ENCODE results near the gene FAM8A1.
A peak's percentile ranks its signal among the peaks of the same experiment; 100 is the strongest.
"Not testable (repeated sequence)": the region's sequence is repeated elsewhere in the genome, so short reads cannot be mapped to it uniquely, and the experiment has no call there.

FAM8A1 gene

GRCh38 chr6:17584241-17584803 is 15.8 kb upstream of the FAM8A1 start:
- no peaks in the 10 kb centered on the region for H3K36me3 ChIP-seq
- peak in 1 of 2 donors; percentile 33 for DNase-seq
- no peaks in the 10 kb centered on the region for H3K9me3 ChIP-seq
- peak overlapping the region in 1 of 2 donors; percentile 1 for H3K4me3 ChIP-seq
- peak; percentile 76 to 96 for TF ChIP-seq CTCF (IDR thresholded peaks at IDR 0.05)
- intact Hi-C loops (cut with DNase I; ENCODE audit: low total_unique reads), result loop anchor here (5.0 kb wide), 1 partner anchor 302 kb away; the partner anchor contains the start of gene RBM24
- peak overlapping the region; percentile 70 for H3K27ac ChIP-seq
- H3K4me1 ChIP-seq, result peaks cover 0 to 10% (median 2%) of the 10 kb centered on the region in 4 donors
- no peaks in the 10 kb centered on the region for H3K27me3 ChIP-seq

- DNase-seq, result no peak
- Histone ChIP-seq H3K27ac (no peak overlapping the region), H3K27me3 (no peaks in the 10 kb centered on the region), H3K9me3 (no peaks in the 10 kb centered on the region), H3K4me3 (no peak overlapping the region), H3K36me3 (no peaks in the 10 kb centered on the region), H3K4me1 (peaks cover 0 to 10% (median under 1%) of the 10 kb centered on the region in 4 donors)
- intact Hi-C loops (cut with DNase I; ENCODE audit: low total_unique reads), result loop anchor here (2.0 to 5.0 kb wide), 2 partner anchors 226 to 431 kb away; no protein-coding TSS in a partner anchor
- no peak for TF ChIP-seq CTCF (IDR thresholded peaks at IDR 0.05)
Observed at GRCh38 chr6:17585766-17586490, 14.2 kb upstream of the FAM8A1 start.

- not testable (repeated sequence) for H3K4me1 ChIP-seq, H3K4me3 ChIP-seq, DNase-seq, H3K27ac ChIP-seq, H3K36me3 ChIP-seq, H3K9me3 ChIP-seq, H3K27me3 ChIP-seq
- intact Hi-C loops (cut with DNase I; ENCODE audit: low total_unique reads), result loop anchor here (2.0 to 5.0 kb wide), 2 partner anchors 226 to 432 kb away; no protein-coding TSS in a partner anchor
Observed at GRCh38 chr6:17586623-17587022, 13.5 kb upstream of the FAM8A1 start.

GRCh38 chr6:17588011-17588410 is 12.1 kb upstream of the FAM8A1 start:
- DNase-seq, result no peak
- Histone ChIP-seq H3K4me1 (peaks cover 0 to 9% (median 0%) of the 10 kb centered on the region in 4 donors), H3K36me3 (no peaks in the 10 kb centered on the region), H3K27me3 (no peaks in the 10 kb centered on the region), H3K27ac (no peak overlapping the region), H3K4me3 (no peak overlapping the region), H3K9me3 (no peaks in the 10 kb centered on the region)
- no peak for TF ChIP-seq CTCF (IDR thresholded peaks at IDR 0.05)
- intact Hi-C loops (cut with DNase I; ENCODE audit: low total_unique reads), result loop anchor here (5.0 kb wide), 1 partner anchor 224 kb away; no protein-coding TSS in a partner anchor

- intact Hi-C loops (cut with DNase I; ENCODE audit: low total_unique reads), result loop anchor here (5.0 kb wide), 1 partner anchor 223 kb away; no protein-coding TSS in a partner anchor
- Histone ChIP-seq H3K27me3 (no peaks in the 10 kb centered on the region), H3K9me3 (no peaks in the 10 kb centered on the region), H3K36me3 (no peaks in the 10 kb centered on the region), H3K4me1 (no peaks in the 10 kb centered on the region), H3K4me3 (no peak overlapping the region), H3K27ac (no peak overlapping the region)
- no peak for DNase-seq
- no peak for TF ChIP-seq CTCF (IDR thresholded peaks at IDR 0.05)
Observed at GRCh38 chr6:17589406-17590096, 10.6 kb upstream of the FAM8A1 start.

GRCh38 chr6:17591287-17591686 is 8.8 kb upstream of the FAM8A1 start:
- intact Hi-C loops (cut with DNase I; ENCODE audit: low total_unique reads), result no loop called here
- Histone ChIP-seq H3K9me3 (no peaks in the 10 kb centered on the region), H3K36me3 (no peaks in the 10 kb centered on the region), H3K27ac (no peak overlapping the region), H3K4me3 (no peak overlapping the region), H3K4me1 (no peaks in the 10 kb centered on the region), H3K27me3 (no peaks in the 10 kb centered on the region)
- DNase-seq, result no peak
- no peak for TF ChIP-seq CTCF (IDR thresholded peaks at IDR 0.05)

Measured in tibial artery (tissue), 4 donors.